Trophoblast cell (in vitro differentiated cells and primary cell): ENCODE data around the gene AKR1B15.
A peak's percentile ranks its signal among the peaks of the same experiment; 100 is the strongest.

Source experiments
- DNase-seq, 2 donors: peaks; one replicate each; pipeline ENCODE4 v3.0.0-alpha.2; 2016
- H2AFZ ChIP-seq: 2 replicates; pipeline ENCODE4 v1.6.1; 2013; ENCODE audit warnings: low read length, moderate library complexity, mild to moderate bottlenecking; ENCODE audit not compliant: insufficient read depth, poor library complexity
- H2AK5ac ChIP-seq: 2 replicates; pipeline ENCODE4 v1.6.1; 2013; ENCODE audit warnings: mild to moderate bottlenecking, low read length
- H2BK120ac ChIP-seq: 2 replicates; pipeline ENCODE4 v1.6.1; 2013; ENCODE audit warnings: low read length, mild to moderate bottlenecking, moderate library complexity; ENCODE audit not compliant: insufficient read depth, poor library complexity
- H2BK12ac ChIP-seq: 2 replicates; pipeline ENCODE4 v1.6.1; 2013; ENCODE audit warnings: mild to moderate bottlenecking, low read length, moderate library complexity
- H2BK5ac ChIP-seq: 2 replicates; pipeline ENCODE4 v1.6.1; 2013; ENCODE audit warnings: low read length, low read depth, moderate library complexity, mild to moderate bottlenecking; ENCODE audit not compliant: poor library complexity
- H3K14ac ChIP-seq: 2 replicates; pipeline ENCODE4 v1.6.1; 2013; ENCODE audit warnings: mild to moderate bottlenecking, low read length
- H3K18ac ChIP-seq: 2 replicates; pipeline ENCODE4 v1.6.1; 2013; ENCODE audit warnings: mild to moderate bottlenecking, low read length
- H3K23ac ChIP-seq: 2 replicates; pipeline ENCODE4 v1.6.1; 2013; ENCODE audit warnings: low read length
- H3K27ac ChIP-seq: 2 replicates; pipeline ENCODE4 v1.5.1; 2013; ENCODE audit warnings: low read depth, mild to moderate bottlenecking, inconsistent platforms, low read length, moderate library complexity
- H3K27me3 ChIP-seq: 2 replicates; pipeline ENCODE4 v1.6.1; 2013; ENCODE audit warnings: inconsistent platforms, mild to moderate bottlenecking, low read length, moderate library complexity; ENCODE audit not compliant: insufficient read depth
- H3K36me3 ChIP-seq, 2 experiments: 1 replicate in 1 of 2; 2 replicates in 1 of 2; pipeline ENCODE4 v1.6.1; 2013; ENCODE audit warnings: low read length in 2 of 2, mild to moderate bottlenecking in 2 of 2, moderate library complexity in 1 of 2; ENCODE audit not compliant: insufficient read depth in 2 of 2, control insufficient read depth in 1 of 2
- H3K4ac ChIP-seq: 2 replicates; pipeline ENCODE4 v1.6.1; 2013; ENCODE audit warnings: low read depth, mild to moderate bottlenecking, low read length, moderate library complexity
- H3K4me1 ChIP-seq, 2 experiments: 1 replicate in 1 of 2; 2 replicates in 1 of 2; pipeline ENCODE4 v1.6.1; 2013; ENCODE audit warnings: low read length in 2 of 2, mild to moderate bottlenecking in 2 of 2, moderate library complexity in 1 of 2; ENCODE audit not compliant: insufficient read depth in 2 of 2, control insufficient read depth in 1 of 2
- H3K4me2 ChIP-seq: 2 replicates; pipeline ENCODE4 v1.6.1; 2013; ENCODE audit warnings: inconsistent platforms, mild to moderate bottlenecking, low read length, moderate library complexity
- H3K4me3 ChIP-seq: 2 replicates; pipeline ENCODE4 v1.5.1; 2013; ENCODE audit warnings: mild to moderate bottlenecking, low read depth, low read length, inconsistent platforms
- H3K79me1 ChIP-seq: one replicate; pipeline ENCODE4 v1.6.1; 2013; ENCODE audit warnings: low read length
- H3K79me2 ChIP-seq: 2 replicates; pipeline ENCODE4 v1.6.1; 2013; ENCODE audit warnings: low read length, mild to moderate bottlenecking; ENCODE audit not compliant: control insufficient read depth, insufficient read depth, poor library complexity
- H3K9ac ChIP-seq: 2 replicates; pipeline ENCODE4 v1.6.1; 2013; ENCODE audit warnings: mild to moderate bottlenecking, low read length
- H3K9me3 ChIP-seq: 2 replicates; pipeline ENCODE4 v1.6.1; 2013; ENCODE audit warnings: low read depth, mild to moderate bottlenecking, control low read depth, inconsistent platforms, low read length; ENCODE audit not compliant: insufficient read depth
- H4K12ac ChIP-seq: 2 replicates; pipeline ENCODE4 v1.6.1; 2013; ENCODE audit warnings: low read depth, mild to moderate bottlenecking, low read length, moderate library complexity
- H4K8ac ChIP-seq: 2 replicates; pipeline ENCODE4 v1.6.1; 2013; ENCODE audit warnings: low read depth, mild to moderate bottlenecking, low read length, moderate library complexity
- H4K91ac ChIP-seq: one replicate; pipeline ENCODE4 v1.6.1; 2013; ENCODE audit warnings: low read depth, mild to moderate bottlenecking, low read length, moderate library complexity
- WGBS: extraction: QIAGEN DNeasy Blood & Tissue Kit; methylation state at CpG from one replicate; pipeline ENCODE4 v1.1.7; 2013; ENCODE audit warnings: missing lambda C conversion rate; ENCODE audit not compliant: insufficient read length, insufficient coverage; ENCODE audit errors: extremely low coverage; 5-methylcytosine and 5-hydroxymethylcytosine counted together

AKR1B15 gene

DNA sequence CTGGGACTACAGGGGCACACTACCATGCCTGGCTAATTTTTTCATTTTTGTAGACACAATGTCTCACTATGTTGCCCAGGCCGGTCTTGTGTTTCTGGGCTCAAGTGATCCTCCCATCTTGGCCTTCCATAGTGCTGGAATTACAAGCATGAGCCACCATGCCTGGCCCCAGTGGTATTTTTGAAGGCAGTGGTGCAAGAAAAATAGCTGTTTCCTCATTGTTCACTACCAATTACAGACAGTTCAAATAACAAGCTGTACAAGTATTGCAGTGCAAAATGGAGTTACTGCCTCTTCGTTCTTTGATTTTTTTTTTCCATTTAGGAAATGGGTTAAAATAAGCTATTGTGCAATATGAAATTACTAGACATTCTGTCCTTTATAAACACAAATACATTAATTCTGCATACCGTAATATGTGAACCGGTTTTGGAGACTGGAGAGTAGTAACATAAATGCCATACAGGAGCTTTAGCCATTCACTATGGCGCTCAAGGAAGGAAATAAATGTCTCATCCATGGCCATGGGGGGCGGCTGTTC is 62.8 kb downstream of the AKR1B15 start:
- Histone ChIP-seq H3K18ac (no peak overlapping the region), H3K4ac (no peak overlapping the region), H3K79me1 (no peaks in the 10 kb centered on the region), H2AK5ac (no peak overlapping the region), H4K91ac (no peak overlapping the region), H3K9ac (no peak overlapping the region), H2BK12ac (no peak overlapping the region), H3K36me3 (no peaks in the 10 kb centered on the region), H2AFZ (no peak overlapping the region), H2BK5ac (no peak overlapping the region), H4K12ac (no peak overlapping the region), H3K14ac (no peak overlapping the region), H3K4me2 (no peak overlapping the region), H3K23ac (no peak overlapping the region), H3K27me3 (peaks cover 2% of the 10 kb centered on the region), H3K27ac (no peak overlapping the region), H3K4me1 (no peaks in the 10 kb centered on the region), H2BK120ac (no peak overlapping the region), H3K79me2 (no peaks in the 10 kb centered on the region), H3K9me3 (no peaks in the 10 kb centered on the region), H3K4me3 (no peak overlapping the region), H4K8ac (no peak overlapping the region)
- WGBS: no CpG with 5 or more reads among the region's 6 CpGs
- DNase-seq: peak; percentile 36 to 76

- H3K4me3 ChIP-seq: no peak overlapping the region
- H3K4me2 ChIP-seq: no peak overlapping the region
- H3K79me1 ChIP-seq: no peaks in the 10 kb centered on the region
- no peaks in the 10 kb centered on the region for H3K79me2 ChIP-seq
- H4K8ac ChIP-seq: no peak overlapping the region
- no peak overlapping the region for H3K27ac ChIP-seq
- H3K23ac ChIP-seq: no peak overlapping the region
- H2AK5ac ChIP-seq: no peak overlapping the region
- H3K9ac ChIP-seq: no peak overlapping the region
- H3K4ac ChIP-seq: no peak overlapping the region
- H3K14ac ChIP-seq: no peak overlapping the region
- H3K36me3 ChIP-seq: no peaks in the 10 kb centered on the region
- no peak overlapping the region for H2BK5ac ChIP-seq
- H3K27me3 ChIP-seq: peaks cover 2% of the 10 kb centered on the region
- no peak overlapping the region for H4K91ac ChIP-seq
- no peaks in the 10 kb centered on the region for H3K9me3 ChIP-seq
- no peak for DNase-seq
- H4K12ac ChIP-seq: no peak overlapping the region
- WGBS: no CpG with 5 or more reads among the region's 2 CpGs
- no peak overlapping the region for H2BK120ac ChIP-seq
- H2AFZ ChIP-seq: no peak overlapping the region
- no peak overlapping the region for H2BK12ac ChIP-seq
- no peaks in the 10 kb centered on the region for H3K4me1 ChIP-seq
- H3K18ac ChIP-seq: no peak overlapping the region
Measured at GRCh38 chr7:134612197-134612596, 63.3 kb downstream of the AKR1B15 start.

GRCh38 chr7:134613623-134614347 is 64.9 kb downstream of the AKR1B15 start:
- Histone ChIP-seq H3K79me1 (no peaks in the 10 kb centered on the region), H3K18ac (no peak overlapping the region), H3K36me3 (no peaks in the 10 kb centered on the region), H3K4me3 (no peak overlapping the region), H3K9me3 (no peaks in the 10 kb centered on the region), H4K12ac (no peak overlapping the region), H4K8ac (no peak overlapping the region), H3K79me2 (no peaks in the 10 kb centered on the region), H3K14ac (no peak overlapping the region), H2BK120ac (no peak overlapping the region), H3K4me2 (no peak overlapping the region), H2AFZ (no peak overlapping the region), H2AK5ac (no peak overlapping the region), H3K27ac (no peak overlapping the region), H3K4me1 (no peaks in the 10 kb centered on the region), H3K23ac (no peak overlapping the region), H3K9ac (no peak overlapping the region), H3K4ac (no peak overlapping the region), H2BK5ac (no peak overlapping the region), H4K91ac (no peak overlapping the region), H3K27me3 (no peaks in the 10 kb centered on the region), H2BK12ac (no peak overlapping the region)
- no peak for DNase-seq
- WGBS: no CpG with 5 or more reads among the region's 3 CpGs

DNA sequence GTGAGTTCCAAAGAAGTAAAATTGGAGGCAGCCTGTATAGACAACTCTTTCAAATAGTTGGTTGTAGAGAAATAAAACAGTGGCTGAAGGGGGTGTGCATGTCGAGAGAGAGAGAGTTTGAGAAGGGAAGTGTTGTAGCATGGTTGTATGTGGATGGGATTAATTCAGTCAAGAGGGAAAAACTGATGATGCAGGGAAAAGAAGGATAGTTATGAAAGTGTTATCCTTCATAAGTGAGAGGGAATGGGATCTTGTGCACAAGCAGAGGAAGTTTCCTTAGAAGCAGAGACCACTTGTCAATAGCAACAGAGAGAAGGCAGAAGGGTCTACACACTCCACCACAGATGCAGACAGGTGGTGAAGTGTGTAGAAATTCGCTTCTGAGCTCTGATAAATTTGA is 67.7 kb downstream of the AKR1B15 start:
- no peak for DNase-seq
- H3K18ac ChIP-seq: no peak overlapping the region
- no peak overlapping the region for H2BK120ac ChIP-seq
- H3K14ac ChIP-seq: no peak overlapping the region
- H3K4ac ChIP-seq: no peak overlapping the region
- H3K23ac ChIP-seq: no peak overlapping the region
- H3K9ac ChIP-seq: no peak overlapping the region
- no peak overlapping the region for H2BK5ac ChIP-seq
- no peaks in the 10 kb centered on the region for H3K9me3 ChIP-seq
- H2BK12ac ChIP-seq: no peak overlapping the region
- H3K27me3 ChIP-seq: no peaks in the 10 kb centered on the region
- no peak overlapping the region for H3K27ac ChIP-seq
- no peak overlapping the region for H4K91ac ChIP-seq
- no peaks in the 10 kb centered on the region for H3K79me1 ChIP-seq
- no peak overlapping the region for H3K4me2 ChIP-seq
- 100% methylated on average over 1 of the region's 2 CpGs for WGBS
- no peak overlapping the region for H4K12ac ChIP-seq
- H2AK5ac ChIP-seq: no peak overlapping the region
- H3K36me3 ChIP-seq: no peaks in the 10 kb centered on the region
- H2AFZ ChIP-seq: no peak overlapping the region
- H3K79me2 ChIP-seq: no peaks in the 10 kb centered on the region
- no peak overlapping the region for H4K8ac ChIP-seq
- H3K4me1 ChIP-seq: no peaks in the 10 kb centered on the region
- no peak overlapping the region for H3K4me3 ChIP-seq
